SU-DHL-6 (cell line): ENCODE results near the gene C12orf75.

ENCODE experiments used
- H2AFZ ChIP-seq: fragments of 200-600 bp; sonication (generic); 2 replicates; pipeline ENCODE4 v1.6.1; 2014; ENCODE audit warnings: low read depth, mild to moderate bottlenecking, moderate library complexity, mixed read lengths, antibody characterized with exemption, low read length; ENCODE audit not compliant: severe bottlenecking
- H3F3A ChIP-seq: fragments of 200-600 bp; shearing (Covaris generic); 2 replicates; pipeline ENCODE4 v1.6.0; 2016; ENCODE audit warnings: antibody characterized with exemption, mild to moderate bottlenecking; ENCODE audit not compliant: insufficient read depth
- H3K27ac ChIP-seq: fragments of 200-600 bp; sonication (generic); 2 replicates; pipeline ENCODE4 v1.5.1; 2016; ENCODE audit warnings: low read depth, mild to moderate bottlenecking, low read length, moderate library complexity, mixed read lengths
- H3K27me3 ChIP-seq: fragments of 200-600 bp; sonication (generic), shearing (Covaris generic); 2 replicates; pipeline ENCODE4 v1.6.0; 2014; ENCODE audit warnings: mild to moderate bottlenecking, low read length
- H3K36me3 ChIP-seq: fragments of 200-600 bp; sonication (generic); 2 replicates; pipeline ENCODE4 v1.6.1; 2014; ENCODE audit warnings: mild to moderate bottlenecking, low read length, mixed read lengths
- H3K4me2 ChIP-seq: fragments of 300-600, 200-600 bp; shearing (Covaris generic), sonication (generic); 2 replicates; pipeline ENCODE4 v1.6.0; 2014; ENCODE audit warnings: low read length, low read depth, mild to moderate bottlenecking; ENCODE audit not compliant: poor library complexity, severe bottlenecking
- H3K4me3 ChIP-seq: fragments of 200-600 bp; sonication (generic); 2 replicates; pipeline ENCODE4 v1.5.1; 2014; ENCODE audit warnings: antibody characterized with exemption, low read length, mild to moderate bottlenecking, mixed read lengths; ENCODE audit not compliant: insufficient read depth, poor library complexity, severe bottlenecking
- H3K79me2 ChIP-seq: fragments of 200-600 bp; sonication (generic); 2 replicates; pipeline ENCODE4 v1.6.1; 2014; ENCODE audit warnings: mild to moderate bottlenecking, low read length, moderate library complexity; ENCODE audit not compliant: insufficient read depth
- H3K9ac ChIP-seq: fragments of 200-600 bp; sonication (generic); 2 replicates; pipeline ENCODE4 v1.7.0; 2014; ENCODE audit warnings: mild to moderate bottlenecking, low read length
- H3K9me2 ChIP-seq: fragments of 200-600 bp; sonication (generic); replicated peaks from 2 replicates; pipeline ENCODE4 v1.6.1; 2014; ENCODE audit warnings: low read length; ENCODE audit not compliant: insufficient read depth
- H3K9me3 ChIP-seq: fragments of 200-600 bp; sonication (generic); 2 replicates; pipeline ENCODE4 v1.6.1; 2014; ENCODE audit warnings: low read length, mixed read lengths; ENCODE audit not compliant: insufficient read depth
- H4K20me1 ChIP-seq: fragments of 200-600 bp; sonication (generic); 2 replicates; pipeline ENCODE4 v1.6.1; 2014; ENCODE audit warnings: low read depth, mild to moderate bottlenecking, antibody characterized with exemption, low read length, moderate library complexity, mixed read lengths
- CTCF ChIP-seq: fragments of 200-600 bp; sonication (generic); IDR thresholded peaks from one replicate; pipeline ENCODE4 v1.5.1; 2017; ENCODE audit warnings: antibody characterized with exemption, mild to moderate bottlenecking, low read length, moderate library complexity; ENCODE audit not compliant: insufficient read depth, poor library complexity, severe bottlenecking
- EZH2phosphoT487 ChIP-seq: fragments of 200-600 bp; sonication (generic), shearing (Covaris generic); conservative IDR thresholded peaks from 2 replicates; pipeline ENCODE4 v1.6.1; 2018; ENCODE audit warnings: mild to moderate bottlenecking, antibody characterized with exemption, low read length, moderate library complexity, mixed read lengths

The C12orf75 gene

GRCh38 chr12:105330283-105330930 is at the start of gene C12orf75:
Gene C12orf75, plus strand, starts transcription at chr12:105330691. Its CDS starts 201 bp downstream, at chr12:105330892.
- no peaks in the 10 kb centered on the region for H3K9me2 ChIP-seq
- H3K9me3 ChIP-seq = no peaks in the 10 kb centered on the region
- peaks cover 42% of the 10 kb centered on the region for H3F3A ChIP-seq
- no peak for TF ChIP-seq CTCF
- TF ChIP-seq EZH2phosphoT487 = no peak
- peak within 1 kb of the TSS; percentile 86 for H3K9ac ChIP-seq
- H3K36me3 ChIP-seq = no peaks in the 10 kb centered on the region
- peak within 1 kb of the TSS; percentile 20 for H2AFZ ChIP-seq
- H3K79me2 ChIP-seq = peaks cover 45% of the 10 kb centered on the region
- H4K20me1 ChIP-seq = peaks cover 5% of the 10 kb centered on the region; the same call in 1 of the 2 replicates
- H3K4me3 ChIP-seq = peak within 1 kb of the TSS; percentile 89
- no peaks in the 10 kb centered on the region for H3K27me3 ChIP-seq
- H3K27ac ChIP-seq = peak within 1 kb of the TSS; percentile 90
- H3K4me2 ChIP-seq = peak within 1 kb of the TSS; percentile 86

- no peaks in the 10 kb centered on the region for H3K9me2 ChIP-seq
- H3K27ac ChIP-seq = no peak overlapping the region
- H3K79me2 ChIP-seq = no peaks in the 10 kb centered on the region
- H3F3A ChIP-seq = no peaks in the 10 kb centered on the region
- H3K9me3 ChIP-seq = no peaks in the 10 kb centered on the region
- H3K9ac ChIP-seq = no peak overlapping the region
- H3K36me3 ChIP-seq = no peaks in the 10 kb centered on the region
- no peaks in the 10 kb centered on the region for H3K27me3 ChIP-seq
- H2AFZ ChIP-seq = no peak overlapping the region
- no peak overlapping the region for H3K4me2 ChIP-seq
- no peaks in the 10 kb centered on the region for H4K20me1 ChIP-seq
- TF ChIP-seq EZH2phosphoT487 = no peak
- TF ChIP-seq CTCF = no peak
- H3K4me3 ChIP-seq = no peak overlapping the region
These were observed 49.4 kb upstream of the C12orf75 start for GRCh38 chr12:105280966-105281693.

DNA sequence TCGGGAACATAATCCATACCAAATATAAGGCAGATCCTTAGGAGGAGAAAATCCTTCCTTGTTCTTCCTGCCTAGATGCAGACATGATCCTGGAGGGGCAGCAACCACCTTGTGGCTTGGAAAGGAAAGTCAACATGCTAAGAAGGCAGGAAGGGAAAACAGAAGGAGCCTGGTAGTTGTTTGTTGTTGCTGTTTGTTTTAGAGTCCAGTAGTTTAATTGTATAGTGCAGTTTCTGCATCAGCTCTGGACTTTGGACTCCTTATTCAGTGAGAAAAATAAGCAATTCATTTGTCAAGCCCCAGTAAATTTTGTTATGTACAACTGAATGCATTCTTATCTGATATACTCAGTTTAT is 48.8 kb upstream of the C12orf75 start:
- no peaks in the 10 kb centered on the region for H3K9me3 ChIP-seq
- no peaks in the 10 kb centered on the region for H4K20me1 ChIP-seq
- H2AFZ ChIP-seq = no peak overlapping the region
- no peak overlapping the region for H3K4me2 ChIP-seq
- no peaks in the 10 kb centered on the region for H3K36me3 ChIP-seq
- H3K27ac ChIP-seq = no peak overlapping the region
- no peaks in the 10 kb centered on the region for H3K9me2 ChIP-seq
- H3K27me3 ChIP-seq = 0 out of 2 replicates have a peak, but pooled peaks cover 1% of the 10 kb centered on the region
- H3K79me2 ChIP-seq = no peaks in the 10 kb centered on the region
- no peak overlapping the region for H3K9ac ChIP-seq
- no peak overlapping the region for H3K4me3 ChIP-seq
- no peaks in the 10 kb centered on the region for H3F3A ChIP-seq
- TF ChIP-seq EZH2phosphoT487 = no peak
- TF ChIP-seq CTCF = no peak
